Measurements from ENCODE around the gene SERPING1. TPM values are rescaled to one million over a fixed set of nuclear protein-coding genes. Genes with fewer than 3 reads are reported as not detected.

SERPING1 gene
- total RNA-seq, 4 donors from 2014 or later: 65.7 to 143 (median 102) TPM

GRCh38 chr11:57620467-57620866 is 23.0 kb downstream of the SERPING1 start:
- H3K4me3 ChIP-seq: no peak overlapping the region
- H3K36me3 ChIP-seq: no peaks in the 10 kb centered on the region
- H3K27me3 ChIP-seq: no peaks in the 10 kb centered on the region
- in situ Hi-C loops (cut with MboI; ENCODE audit: low pct_ligation_motif_present in 1 of 4, low pct_unique_long_range_greater_than_20kb in 1 of 4, low sequenced_read_pairs in 3 of 4) (no loop called here), intact Hi-C loops (cut with DNase I; ENCODE audit: low total_unique reads) (no loop called here)
- H3K27ac ChIP-seq: no peak overlapping the region
- no peaks in the 10 kb centered on the region for H3K4me1 ChIP-seq
- H3K9me3 ChIP-seq: peaks cover 6 to 9% of the 10 kb centered on the region in 2 donors
- TF ChIP-seq POLR2A (IDR thresholded peaks at IDR 0.05) (no peak), POLR2AphosphoS5 (IDR thresholded peaks at IDR 0.05) (no peak), CTCF (IDR thresholded peaks at IDR 0.05) (no peak), EP300 (IDR thresholded peaks at IDR 0.05; ENCODE audit: low read depth) (no peak)
- no peak for DNase-seq

- H3K4me1 ChIP-seq: no peaks in the 10 kb centered on the region
- H3K9me3 ChIP-seq: peaks cover 6 to 9% of the 10 kb centered on the region in 2 donors
- no peak for DNase-seq
- WGBS, 2 donors (ENCODE audit: low coverage in 1 of 2): 40 to 69% methylated on average over 2 to 3 of the region's 3 CpGs
- intact Hi-C loops (cut with DNase I; ENCODE audit: low total_unique reads): no loop called here
- H3K4me3 ChIP-seq: no peak overlapping the region
- TF ChIP-seq POLR2A (IDR thresholded peaks at IDR 0.05): no peak
- no peak for TF ChIP-seq CTCF (IDR thresholded peaks at IDR 0.05)
- TF ChIP-seq POLR2AphosphoS5 (IDR thresholded peaks at IDR 0.05): no peak
- TF ChIP-seq EP300 (IDR thresholded peaks at IDR 0.05; ENCODE audit: low read depth): no peak
- no peaks in the 10 kb centered on the region for H3K27me3 ChIP-seq
- no peaks in the 10 kb centered on the region for H3K36me3 ChIP-seq
- H3K27ac ChIP-seq: no peak overlapping the region
- in situ Hi-C loops (cut with MboI; ENCODE audit: low pct_ligation_motif_present in 1 of 4, low pct_unique_long_range_greater_than_20kb in 1 of 4, low sequenced_read_pairs in 3 of 4): no loop called here
Measured at GRCh38 chr11:57622263-57622662, 24.8 kb downstream of the SERPING1 start.

- no peak for TF ChIP-seq CTCF (IDR thresholded peaks at IDR 0.05)
- TF ChIP-seq EP300 (IDR thresholded peaks at IDR 0.05; ENCODE audit: low read depth): no peak
- no peak overlapping the region for H3K4me3 ChIP-seq
- no peaks in the 10 kb centered on the region for H3K36me3 ChIP-seq
- in situ Hi-C loops (cut with MboI; ENCODE audit: low pct_ligation_motif_present in 1 of 4, low pct_unique_long_range_greater_than_20kb in 1 of 4, low sequenced_read_pairs in 3 of 4) (loop anchor here in 3 of 4 donors (25.0 kb wide), 2 partner anchors 163 to 288 kb away; partner anchors contain the start of genes P2RX3 (in 2 of the 3), RTN4RL2 (in 2 of the 3) and SSRP1 (in 2 of the 3)), intact Hi-C loops (cut with DNase I; ENCODE audit: low total_unique reads) (no loop called here)
- H3K27ac ChIP-seq: no peak overlapping the region
- WGBS, 2 donors (ENCODE audit: low coverage in 1 of 2): 56 to 90% methylated on average over 1 to 2 of the region's 2 CpGs
- no peak for DNase-seq
- peaks cover 0 to 3% of the 10 kb centered on the region in 2 donors for H3K9me3 ChIP-seq
- H3K27me3 ChIP-seq: no peaks in the 10 kb centered on the region
- H3K4me1 ChIP-seq: no peaks in the 10 kb centered on the region
Measured at GRCh38 chr11:57624864-57625263, 27.4 kb downstream of the SERPING1 start.

GRCh38 chr11:57626895-57627294 is 29.4 kb downstream of the SERPING1 start:
- in situ Hi-C loops (cut with MboI; ENCODE audit: low pct_ligation_motif_present in 1 of 4, low pct_unique_long_range_greater_than_20kb in 1 of 4, low sequenced_read_pairs in 3 of 4): loop anchor here in 3 of 4 donors (25.0 kb wide), 2 partner anchors 165 to 290 kb away; partner anchors contain the start of genes P2RX3 (in 2 of the 3), RTN4RL2 (in 2 of the 3) and SSRP1 (in 2 of the 3)
- no peak for DNase-seq
- Histone ChIP-seq H3K4me3 (no peak overlapping the region), H3K27ac (no peak overlapping the region), H3K36me3 (no peaks in the 10 kb centered on the region), H3K4me1 (no peaks in the 10 kb centered on the region), H3K27me3 (peaks cover 3% of the 10 kb centered on the region), H3K9me3 (no peaks in the 10 kb centered on the region)
- no peak for TF ChIP-seq CTCF (IDR thresholded peaks at IDR 0.05)
- TF ChIP-seq EP300 (IDR thresholded peaks at IDR 0.05; ENCODE audit: low read depth): no peak
- no peak for TF ChIP-seq POLR2AphosphoS5 (IDR thresholded peaks at IDR 0.05)
- no peak for TF ChIP-seq POLR2A (IDR thresholded peaks at IDR 0.05)
- 43 to 75% methylated on average over 1 of the region's 1 CpG for WGBS, 2 donors (ENCODE audit: low coverage in 1 of 2)
- intact Hi-C loops (cut with DNase I; ENCODE audit: low total_unique reads): no loop called here
